ENCODE results near the gene SGMS2.

SGMS2 gene

GRCh38 chr4:107831140-107831539 is 6.4 kb downstream of the SGMS2 start:
- no peak for DNase-seq

DNA sequence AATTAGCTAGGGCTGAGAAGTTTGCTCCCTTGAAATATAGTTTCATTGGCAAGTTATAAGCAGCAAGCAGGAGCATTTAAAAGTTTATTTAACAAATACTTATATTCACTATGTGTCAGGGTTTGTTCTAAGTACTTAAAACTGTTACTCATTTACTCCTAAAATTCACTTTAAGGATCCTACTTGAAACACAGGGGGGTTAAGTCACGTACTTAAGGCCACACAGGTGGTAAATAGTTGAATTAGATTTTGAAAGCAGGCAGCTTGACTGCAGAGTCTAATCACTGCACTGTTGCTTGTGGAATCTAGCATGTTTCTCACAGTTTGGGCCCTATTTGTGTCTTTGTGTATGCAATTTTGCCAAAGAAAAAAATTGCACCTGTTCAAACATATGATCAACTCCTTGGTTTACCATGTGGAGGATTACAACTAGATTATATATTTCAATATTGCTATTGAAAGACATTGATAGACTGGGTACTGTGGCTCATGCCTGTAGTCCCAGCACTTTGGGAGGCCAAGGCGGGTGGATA is 7.6 kb downstream of the SGMS2 start:
- DNase-seq, result no peak

DNA sequence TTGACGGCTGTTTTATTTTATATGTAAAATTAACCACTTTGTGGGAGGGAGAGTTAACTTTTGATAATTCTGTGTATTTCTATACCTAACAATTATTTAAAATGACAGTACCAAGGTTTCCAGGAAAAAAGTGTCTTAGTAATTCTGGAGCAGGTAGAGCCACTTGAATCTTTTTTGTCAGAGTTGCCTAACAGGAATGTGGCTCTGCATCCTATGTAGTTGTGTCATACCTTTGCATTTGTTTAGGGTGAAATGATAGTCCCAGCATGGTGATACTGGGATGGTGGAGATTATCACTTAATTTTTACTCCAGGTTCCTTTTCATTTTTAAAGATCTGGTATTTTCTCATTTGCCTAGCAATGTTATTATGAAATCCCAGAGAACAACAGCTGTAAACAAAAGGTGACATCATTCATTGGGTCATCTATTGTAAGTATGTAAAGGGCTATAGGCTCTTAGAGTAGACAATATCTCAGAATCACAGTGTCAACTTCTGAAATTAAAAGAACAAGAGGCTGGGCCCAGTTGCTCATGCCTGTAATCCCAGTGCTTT is 9.6 kb downstream of the SGMS2 start:
- DNase-seq, result no peak

DNA sequence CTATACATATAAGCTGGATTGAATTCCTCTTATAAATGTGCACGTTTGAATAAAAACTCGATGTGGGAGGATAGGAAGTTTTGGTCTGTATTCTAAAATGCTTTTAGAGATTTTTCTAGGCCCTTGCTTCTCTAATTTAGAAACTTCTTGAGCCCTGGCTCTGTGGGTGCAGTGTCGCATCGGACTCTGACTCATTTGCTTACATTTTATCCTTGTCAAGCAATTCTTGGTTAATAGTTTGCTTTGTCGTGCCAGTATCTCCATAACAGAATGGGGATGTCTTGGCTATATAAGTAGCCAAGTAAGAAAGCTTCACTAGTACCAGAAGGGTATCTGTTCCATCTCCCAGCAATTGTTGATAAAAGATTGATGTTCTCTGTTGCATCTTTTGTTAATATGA is 10.7 kb downstream of the SGMS2 start:
- DNase-seq, result no peak

- DNase-seq, result no peak
These were observed 12.6 kb downstream of the SGMS2 start for GRCh38 chr4:107837317-107837716.

DNA sequence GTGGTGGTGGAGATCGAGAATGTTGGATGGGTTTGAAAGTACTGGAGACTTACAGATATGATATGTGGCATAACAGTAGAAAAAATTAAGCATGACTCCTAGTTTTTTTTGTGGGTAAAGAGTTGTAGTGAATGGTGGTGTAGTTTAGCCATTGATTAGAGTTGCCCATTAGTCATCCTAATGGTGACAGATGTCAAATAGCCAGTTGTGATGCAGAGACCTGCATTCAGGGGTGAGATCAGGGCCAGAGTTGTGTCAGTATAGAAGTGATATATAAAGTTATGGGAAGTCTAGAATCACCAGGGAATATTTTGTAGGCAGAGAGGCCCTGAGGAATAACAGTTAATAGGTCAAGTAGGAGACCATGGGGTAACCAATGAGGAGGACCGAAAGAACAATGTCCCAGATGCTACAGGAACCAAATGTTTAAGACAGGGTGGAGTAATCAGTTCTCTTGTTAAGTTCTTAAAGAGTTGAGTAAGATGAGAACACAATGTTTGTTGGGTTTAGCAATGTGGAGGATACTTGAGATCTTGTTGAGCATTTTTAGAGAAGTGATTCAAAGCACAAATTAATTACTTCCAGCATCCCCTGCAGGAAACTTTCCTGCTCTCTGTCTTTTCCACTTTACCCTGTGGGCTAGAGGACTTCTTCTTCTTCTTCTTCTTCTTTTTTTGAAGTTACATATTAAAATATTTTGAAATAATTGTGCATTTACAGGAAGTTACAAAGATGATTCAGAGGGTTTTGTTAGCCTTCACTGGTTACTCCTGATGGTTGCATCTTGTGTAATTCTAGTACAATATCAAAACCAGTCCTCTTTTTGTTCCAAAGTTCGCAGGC is 13.3 kb downstream of the SGMS2 start:
- no peak for DNase-seq

GRCh38 chr4:107838861-107839565 is 14.3 kb downstream of the SGMS2 start:
- DNase-seq, result no peak

GRCh38 chr4:107843391-107843790 is 18.7 kb downstream of the SGMS2 start:
- DNase-seq, result no peak

DNA sequence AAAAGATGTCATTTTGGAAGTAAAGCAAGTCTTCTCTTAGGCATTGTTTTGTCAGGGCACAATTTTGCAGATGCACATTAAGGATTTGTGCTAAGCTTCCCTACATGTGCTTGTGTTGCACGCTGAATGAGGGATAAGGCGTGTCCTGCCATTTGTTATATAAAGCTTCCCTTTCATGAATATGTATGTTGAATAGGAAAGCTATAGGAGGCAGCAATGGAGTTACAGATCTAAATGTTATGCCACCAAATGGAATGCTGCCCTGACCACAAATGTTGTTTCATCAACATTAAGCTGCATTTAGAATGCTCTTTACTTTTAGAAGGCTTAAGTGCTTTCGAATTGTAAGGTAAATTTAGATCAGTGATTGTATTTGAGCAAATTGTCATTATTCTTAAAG is 20.9 kb downstream of the SGMS2 start:
- no peak for DNase-seq

DNA sequence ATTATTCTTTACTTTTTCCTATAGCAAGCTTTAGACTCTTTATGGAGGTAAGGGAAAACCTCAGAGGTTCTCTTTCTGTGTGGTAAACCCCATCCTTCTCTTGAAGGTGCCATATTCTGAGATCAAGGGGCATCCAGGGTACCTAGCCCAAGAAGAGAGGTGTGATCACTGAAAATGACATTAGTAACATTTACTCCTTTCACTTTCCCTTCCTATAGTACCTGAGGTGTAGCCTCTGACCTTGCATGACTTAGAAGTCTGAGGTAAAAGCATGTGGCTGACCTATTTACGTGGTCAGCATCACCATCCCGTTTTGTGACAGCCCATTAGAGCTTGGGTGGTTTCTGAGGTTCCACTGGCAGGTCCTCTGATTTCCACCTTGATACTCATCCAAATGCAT is 25.7 kb downstream of the SGMS2 start:
- no peak for DNase-seq

DNA sequence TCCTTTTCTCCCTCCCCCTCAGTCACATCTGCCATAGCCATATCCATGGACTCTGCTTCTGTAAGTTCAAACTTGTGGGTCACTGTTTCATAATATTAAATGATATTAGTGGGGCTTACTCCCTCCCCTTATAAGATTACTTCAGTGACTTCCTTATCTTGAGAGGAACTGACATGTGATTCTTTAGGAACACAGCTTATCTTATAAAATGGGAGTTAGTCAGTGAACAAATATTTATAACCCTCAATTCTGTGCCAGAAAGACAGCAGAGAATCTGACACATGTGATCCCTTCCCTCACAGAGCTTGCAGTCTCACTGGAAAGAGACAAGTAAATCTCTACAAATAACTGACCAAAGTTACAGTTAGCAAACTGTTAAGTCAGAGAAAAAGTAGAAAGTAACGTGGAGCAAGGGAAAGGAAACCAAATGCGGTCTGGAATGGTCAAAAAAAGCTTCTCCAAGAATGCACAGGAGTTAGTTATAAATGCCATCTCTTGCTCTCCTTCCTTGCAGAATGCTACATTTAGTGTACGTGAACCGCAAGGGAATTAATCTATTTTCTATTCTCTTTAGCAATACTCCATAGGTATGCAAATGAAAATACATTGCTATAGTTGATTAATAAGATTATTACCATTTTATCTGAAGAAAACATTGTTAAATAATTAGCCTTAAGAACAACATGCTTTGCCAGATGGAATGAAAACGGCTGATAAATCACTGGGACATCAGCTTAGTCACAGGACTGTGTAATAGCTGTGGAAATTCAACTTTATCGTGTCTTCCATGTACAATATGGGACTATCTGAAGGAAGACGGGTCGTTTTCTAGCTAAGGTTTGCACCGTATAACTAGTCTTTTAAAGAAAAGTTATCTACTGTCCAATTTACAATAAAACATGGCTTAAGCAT is 29.0 kb downstream of the SGMS2 start:
- DNase-seq, result no peak

DNA sequence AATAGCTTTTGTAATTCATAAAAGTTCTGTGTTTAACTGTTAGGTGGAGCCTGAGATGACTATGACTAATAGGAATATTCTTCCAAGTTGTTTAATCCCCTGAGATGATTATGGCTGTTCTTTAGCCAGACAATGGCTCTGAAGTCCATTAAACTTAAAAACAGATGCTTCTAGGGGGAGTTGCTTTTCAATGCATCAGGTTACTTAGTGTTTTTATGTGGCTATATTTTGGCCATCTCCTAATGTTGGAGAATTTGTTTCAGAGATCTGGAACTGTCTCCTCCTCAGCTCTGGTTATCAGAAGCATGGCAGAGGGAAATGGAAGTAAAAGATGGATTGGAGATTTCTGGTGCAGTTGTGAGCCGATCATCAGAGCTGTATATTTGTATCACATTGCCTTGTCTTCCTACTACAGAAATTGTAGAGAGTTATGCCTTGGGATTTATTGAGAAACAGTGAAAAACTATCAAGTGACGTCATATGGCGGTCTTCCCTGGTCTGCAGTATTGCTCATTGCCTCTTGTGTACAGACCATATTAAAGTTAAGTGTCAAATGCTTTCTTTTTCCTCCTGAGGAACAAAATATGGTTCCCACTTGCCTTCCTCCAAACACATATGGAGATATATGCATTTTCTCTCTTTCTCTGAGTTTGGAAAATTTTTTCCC is 29.8 kb downstream of the SGMS2 start:
- no peak for DNase-seq

DNA sequence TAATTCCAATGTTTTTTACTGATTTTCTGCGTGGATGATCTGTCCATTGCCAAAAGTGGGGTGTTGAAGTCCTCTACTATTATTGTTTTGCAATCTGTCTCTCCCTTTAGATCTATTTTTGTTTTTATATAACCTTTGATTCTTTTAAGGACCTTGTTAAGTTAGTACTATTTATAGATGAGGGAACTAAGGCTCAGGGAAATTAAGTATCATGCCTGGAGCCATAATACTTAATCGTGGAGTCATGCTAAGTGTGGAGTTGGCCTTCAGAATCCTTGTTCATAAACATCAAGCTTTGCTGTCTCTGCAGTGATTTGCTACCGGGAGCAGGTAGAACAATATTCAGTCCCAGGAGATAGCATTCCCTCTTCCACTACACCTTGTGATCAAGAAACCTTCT is 31.0 kb downstream of the SGMS2 start:
- no peak for DNase-seq

DNA sequence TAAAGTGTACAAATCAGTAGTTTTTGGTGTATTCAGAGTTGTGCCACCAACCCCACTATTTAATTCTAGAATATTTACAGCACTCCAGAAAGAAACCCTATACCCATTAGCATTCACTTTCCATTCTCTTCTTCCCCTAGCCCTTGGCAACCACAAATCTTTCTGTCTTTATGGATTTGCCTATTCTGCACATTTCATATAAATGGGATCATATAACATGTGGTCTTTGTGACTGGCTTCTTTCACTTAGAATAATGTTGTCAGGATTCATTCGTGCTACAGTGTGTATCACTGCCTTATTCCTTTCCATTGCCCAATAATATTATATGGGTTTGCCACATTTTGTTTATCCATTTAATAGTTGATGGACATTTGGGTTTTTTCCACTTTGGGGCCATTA is 32.2 kb downstream of the SGMS2 start:
- no peak for DNase-seq

DNA sequence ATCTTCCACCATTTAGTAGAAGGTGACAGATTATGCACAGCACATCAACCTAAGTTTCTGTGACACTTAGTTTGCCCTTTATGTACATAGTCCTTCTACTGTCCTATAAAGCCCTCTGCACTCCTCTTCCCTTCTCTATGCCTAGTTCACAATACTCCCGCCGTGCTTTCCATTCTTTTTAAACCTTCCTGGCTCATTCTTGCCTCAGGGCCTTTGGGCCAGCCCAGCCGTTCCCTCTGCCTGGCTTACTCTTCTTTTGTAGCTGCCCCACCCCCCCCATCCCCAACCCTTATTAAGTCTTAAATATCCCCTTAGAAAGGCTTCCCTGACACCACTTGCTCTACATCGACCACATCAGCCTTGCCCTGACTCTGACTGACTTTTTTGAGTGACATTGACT is 33.0 kb downstream of the SGMS2 start:
- no peak for DNase-seq

GRCh38 chr4:107858158-107858742 is 33.5 kb downstream of the SGMS2 start:
- no peak for DNase-seq

DNA sequence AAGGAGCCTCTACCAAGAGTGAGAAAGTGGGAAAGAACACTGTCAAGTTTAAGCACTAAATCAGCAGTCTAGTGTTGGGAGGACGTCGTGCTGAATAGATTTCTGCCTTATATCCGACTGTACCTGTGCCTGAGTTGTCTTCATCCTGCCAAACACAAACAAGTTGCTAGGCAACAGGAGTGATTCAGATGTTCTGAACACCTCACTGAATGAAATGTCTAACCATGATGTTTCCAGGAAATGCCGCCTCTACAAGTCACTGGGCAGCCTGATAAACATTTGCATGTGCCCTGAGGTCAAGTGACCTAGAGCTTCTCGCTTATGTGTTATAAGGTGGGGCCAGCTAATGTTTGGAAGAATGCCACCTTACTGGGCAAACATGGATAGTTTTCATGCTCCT is 37.9 kb downstream of the SGMS2 start:
- DNase-seq, result no peak

- no peak for DNase-seq
These were observed 38.7 kb downstream of the SGMS2 start for GRCh38 chr4:107863416-107863815.

- no peak for DNase-seq
These were observed 39.2 kb downstream of the SGMS2 start for GRCh38 chr4:107863850-107864371.

DNA sequence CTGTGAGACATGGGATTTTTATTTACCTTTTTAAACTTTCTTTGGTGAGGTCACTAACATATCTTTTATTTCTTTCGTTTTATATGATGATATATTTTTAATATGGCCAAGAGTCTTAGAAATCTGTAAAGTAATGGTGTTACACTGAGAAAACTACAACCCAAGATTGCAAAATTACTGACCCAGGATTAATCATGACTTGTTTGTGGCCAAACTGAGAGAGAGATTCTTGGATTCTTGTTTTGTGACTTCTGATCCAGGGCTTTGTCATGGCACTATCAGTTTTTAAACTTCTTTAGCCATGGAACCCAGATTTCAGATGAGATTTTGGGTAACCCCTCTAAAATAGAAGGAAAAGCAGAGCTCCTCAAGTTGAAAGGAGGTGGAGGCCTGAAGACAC is 42.0 kb downstream of the SGMS2 start:
- no peak for DNase-seq

- no peak for DNase-seq
These were observed 45.5 kb downstream of the SGMS2 start for GRCh38 chr4:107870236-107870635.
